KMS-11 (cell line): Measurements from ENCODE around the gene TTC3.

Source experiments
- H2AFZ ChIP-seq: fragments of 200-600 bp; sonication (generic); 2 replicates; pipeline ENCODE4 v1.6.1; 2016; ENCODE audit warnings: antibody characterized with exemption, mixed run types, low read depth
- H3K27ac ChIP-seq: fragments of 200-600 bp; sonication (generic); 2 replicates; pipeline ENCODE4 v1.6.1; 2016; ENCODE audit warnings: mild to moderate bottlenecking, mixed run types
- H3K27me3 ChIP-seq: fragments of 200-600 bp; sonication (generic); 2 replicates; pipeline ENCODE4 v1.6.1; 2017; ENCODE audit warnings: mild to moderate bottlenecking, low read depth, mixed run types, moderate library complexity; ENCODE audit not compliant: insufficient read depth
- H3K36me3 ChIP-seq: fragments of 200-600 bp; sonication (generic); 2 replicates; pipeline ENCODE4 v1.6.1; 2017; ENCODE audit warnings: mild to moderate bottlenecking, mixed run types; ENCODE audit not compliant: insufficient read depth
- H3K4me1 ChIP-seq: fragments of 200-600 bp; sonication (generic); 2 replicates; pipeline ENCODE4 v1.6.1; 2016; ENCODE audit warnings: mild to moderate bottlenecking, low read depth, mixed run types; ENCODE audit not compliant: poor library complexity, severe bottlenecking
- H3K4me2 ChIP-seq: fragments of 200-600 bp; sonication (generic); 2 replicates; pipeline ENCODE4 v1.7.0; 2016; ENCODE audit warnings: mild to moderate bottlenecking, mixed run types
- H3K4me3 ChIP-seq: fragments of 200-600 bp; sonication (generic); IDR thresholded peaks from 2 replicates; pipeline ENCODE4 v1.6.1; 2017; ENCODE audit warnings: low read depth, low read length, mixed read lengths; ENCODE audit not compliant: insufficient read depth
- H3K79me2 ChIP-seq: fragments of 200-600 bp; sonication (generic); 2 replicates; pipeline ENCODE4 v1.6.1; 2016; ENCODE audit warnings: low read depth, mixed run types; ENCODE audit not compliant: insufficient read depth
- H3K9ac ChIP-seq: fragments of 200-600 bp; sonication (generic); 2 replicates; pipeline ENCODE4 v1.6.1; 2016; ENCODE audit warnings: mild to moderate bottlenecking, mixed run types
- H4K20me1 ChIP-seq: fragments of 200-600 bp; sonication (generic); 2 replicates; pipeline ENCODE4 v1.6.1; 2016; ENCODE audit warnings: mild to moderate bottlenecking, mixed run types; ENCODE audit not compliant: insufficient read depth
- CTCF ChIP-seq: fragments of 200-600 bp; sonication (generic); conservative IDR thresholded peaks from 2 replicates; pipeline ENCODE4 v1.6.1; 2017; ENCODE audit warnings: low read depth, mild to moderate bottlenecking, antibody characterized with exemption, low read length, moderate library complexity, mixed read lengths

The TTC3 gene

GRCh38 chr21:37071561-37072273 lies 1.3 kb upstream of the TTC3 start:
- Histone ChIP-seq H3K36me3 (no peaks in the 10 kb centered on the region), H3K27ac (peak overlapping the region; percentile 80; the same call in 1 of the 2 replicates), H3K9ac (peak overlapping the region; percentile 95; the same call in 1 of the 2 replicates), H4K20me1 (no peaks in the 10 kb centered on the region; the same call in 1 of the 2 replicates), H2AFZ (peak overlapping the region; percentile 73), H3K4me1 (peaks cover 20% of the 10 kb centered on the region), H3K79me2 (peaks cover 32% of the 10 kb centered on the region), H3K27me3 (no peaks in the 10 kb centered on the region), H3K4me3 (no peak overlapping the region), H3K4me2 (peak overlapping the region; percentile 34)
- no peak for TF ChIP-seq CTCF

GRCh38 chr21:37072274-37072987 lies 623 bp upstream of the TTC3 start:
- no peaks in the 10 kb centered on the region for H3K27me3 ChIP-seq
- H3K4me3 ChIP-seq = no peak overlapping the region
- peak overlapping the region; percentile 73 for H2AFZ ChIP-seq
- H3K9ac ChIP-seq = peak overlapping the region; percentile 95
- peaks cover 39% of the 10 kb centered on the region for H3K79me2 ChIP-seq
- H3K27ac ChIP-seq = peak overlapping the region; percentile 80
- peak overlapping the region; percentile 34 for H3K4me2 ChIP-seq
- no peaks in the 10 kb centered on the region for H3K36me3 ChIP-seq
- no peak for TF ChIP-seq CTCF
- no peaks in the 10 kb centered on the region; the same call in 1 of the 2 replicates for H4K20me1 ChIP-seq
- peaks cover 20% of the 10 kb centered on the region for H3K4me1 ChIP-seq

GRCh38 chr21:37073417-37074196 lies 553 bp downstream of the TTC3 start:
- Histone ChIP-seq H3K4me3 (peak overlapping the region; percentile 65), H3K9ac (peak overlapping the region; percentile 95), H3K4me1 (peaks cover 20% of the 10 kb centered on the region), H3K27ac (peak overlapping the region; percentile 58), H3K27me3 (no peaks in the 10 kb centered on the region), H2AFZ (peak overlapping the region; percentile 96), H3K79me2 (peaks cover 48% of the 10 kb centered on the region), H3K36me3 (no peaks in the 10 kb centered on the region), H4K20me1 (no peaks in the 10 kb centered on the region; the same call in 1 of the 2 replicates), H3K4me2 (peak overlapping the region; percentile 98)
- 0 out of 2 replicates have a peak, but pooled peaks have one; percentile 6 for TF ChIP-seq CTCF

- Histone ChIP-seq H3K9ac (peak overlapping the region; percentile 95; the same call in 1 of the 2 replicates), H3K79me2 (peaks cover 53% of the 10 kb centered on the region), H3K4me1 (peaks cover 20% of the 10 kb centered on the region), H2AFZ (peak overlapping the region; percentile 96), H3K27ac (peak overlapping the region; percentile 58; the same call in 1 of the 2 replicates), H4K20me1 (no peaks in the 10 kb centered on the region; the same call in 1 of the 2 replicates), H3K4me3 (peak overlapping the region; percentile 65), H3K36me3 (no peaks in the 10 kb centered on the region), H3K4me2 (peak overlapping the region; percentile 98), H3K27me3 (no peaks in the 10 kb centered on the region)
- TF ChIP-seq CTCF = no peak
Measured at GRCh38 chr21:37074197-37074510, 1.1 kb downstream of the TTC3 start.
